GM18520 (cell line): ENCODE measurements around the gene PPID.
"Not testable (repeated sequence)": the region's sequence is repeated elsewhere in the genome, so short reads cannot be mapped to it uniquely, and the experiment has no call there.

Source experiments
- ATAC-seq: cut with Tn5 transposase; IDR thresholded peaks from one replicate; pipeline ENCODE4 v1.9.1; 2021; ENCODE audit not compliant: unreplicated experiment

PPID gene

GRCh38 chr4:158738866-158739265 lies 15.7 kb upstream of the PPID start:
- ATAC-seq, result no peak

DNA sequence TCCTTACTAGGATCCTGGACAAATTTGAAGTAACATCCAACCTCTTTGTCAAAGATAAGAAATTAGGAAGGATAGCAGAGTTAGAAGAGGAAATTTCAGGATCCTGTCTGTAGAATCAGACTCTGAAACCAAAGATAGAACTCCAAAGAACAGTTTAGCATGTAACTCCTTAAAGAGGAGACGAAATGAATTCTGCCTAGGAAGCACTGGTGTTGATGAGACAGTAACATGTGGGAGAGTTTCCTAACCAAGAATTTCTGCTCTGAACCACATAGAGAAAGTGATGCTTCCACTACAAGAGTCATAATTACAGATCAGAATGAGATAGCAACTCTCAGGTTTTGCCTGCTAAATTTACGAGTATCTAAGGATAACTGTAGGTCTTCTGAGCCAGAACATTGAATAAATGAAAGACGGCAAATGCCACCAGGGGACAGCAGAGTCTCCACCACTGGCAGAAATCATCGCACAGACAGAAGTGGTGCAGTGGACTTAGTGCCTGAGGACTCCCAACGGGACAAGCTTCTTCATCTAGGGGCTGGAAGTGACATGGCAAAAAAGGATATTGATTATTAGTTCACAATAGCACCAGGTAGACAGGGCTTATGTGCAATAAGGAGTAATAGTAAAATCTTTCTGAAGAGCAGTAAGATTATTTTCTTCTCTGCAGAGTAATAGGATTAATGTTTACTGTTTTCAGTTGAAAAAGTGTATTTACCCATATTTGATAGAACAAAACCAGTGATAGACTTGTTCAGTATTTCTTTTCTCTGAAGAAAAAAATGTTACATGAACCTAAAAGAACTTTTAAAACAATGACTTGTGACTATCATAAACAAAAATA lies 6.7 kb upstream of the PPID start:
- peak; percentile 76 for ATAC-seq

GRCh38 chr4:158728236-158728635 lies 5.0 kb upstream of the PPID start:
- ATAC-seq, result no peak

DNA sequence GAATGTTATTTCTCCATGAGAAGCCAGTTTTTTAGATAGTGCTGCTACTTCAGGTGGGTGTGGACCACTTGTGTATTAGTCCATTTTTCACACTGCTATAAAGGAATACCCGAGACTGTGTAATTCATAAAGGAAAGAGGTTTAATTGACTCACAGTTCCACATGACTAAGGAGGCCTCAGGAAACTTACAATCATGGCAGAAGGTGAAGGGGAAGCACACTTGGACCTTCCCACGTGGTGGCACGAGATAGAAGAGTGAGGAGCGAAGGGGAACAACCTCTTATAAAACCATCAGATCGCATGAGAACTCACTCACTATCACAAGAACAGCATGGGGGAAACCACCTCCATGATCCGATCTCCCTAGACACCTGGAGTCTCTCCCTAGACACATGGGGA lies 3.4 kb upstream of the PPID start:
- ATAC-seq, result no peak

DNA sequence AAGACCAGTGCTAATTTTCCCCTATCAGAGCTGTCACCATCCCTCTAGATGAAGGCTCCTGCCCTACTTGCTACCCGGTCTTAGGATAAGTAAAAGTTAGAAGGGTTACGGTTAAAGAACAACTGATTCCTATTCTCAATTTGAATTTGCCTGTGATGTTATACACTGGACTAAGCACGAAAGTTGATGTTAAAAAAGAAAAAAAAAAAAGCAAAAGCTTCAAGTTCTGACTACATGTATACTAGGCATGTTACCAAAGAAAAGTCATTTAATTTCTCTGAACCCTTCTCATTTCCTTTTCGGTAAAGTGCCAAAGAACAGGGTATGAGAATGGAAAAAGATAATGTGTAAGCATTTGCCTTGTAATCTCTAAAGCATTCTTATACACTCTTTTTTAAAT lies 1.4 kb upstream of the PPID start:
- ATAC-seq, result no peak

DNA sequence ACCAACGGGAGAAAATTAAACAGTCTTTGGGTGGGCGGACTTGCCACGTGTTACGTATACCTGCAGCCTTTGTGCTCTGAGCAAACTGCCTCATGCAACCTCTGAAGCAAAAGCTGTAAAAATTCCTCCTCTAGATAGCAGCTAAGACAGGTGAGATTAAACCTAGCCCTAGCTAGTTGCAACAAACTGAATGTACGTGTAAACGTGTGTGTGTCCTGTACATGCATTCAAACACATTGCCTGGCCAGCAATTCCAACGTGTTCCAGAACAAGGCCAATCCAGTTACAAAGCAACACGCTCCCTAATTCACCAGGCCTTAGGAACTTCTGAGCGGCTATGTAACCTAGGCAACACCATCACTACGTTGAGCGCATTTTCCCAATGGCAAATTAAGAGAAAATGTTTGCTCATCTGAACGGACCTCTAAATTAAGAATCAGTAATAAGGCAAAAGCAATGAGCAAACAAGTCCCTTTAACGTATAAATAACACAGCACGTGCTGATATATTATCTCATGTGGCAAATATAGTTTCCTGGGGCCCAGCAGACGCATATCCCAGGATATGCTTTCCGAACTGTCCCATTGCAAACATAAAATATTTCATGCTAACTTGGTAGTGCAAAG lies 792 bp downstream of the PPID start:
- no peak for ATAC-seq

DNA sequence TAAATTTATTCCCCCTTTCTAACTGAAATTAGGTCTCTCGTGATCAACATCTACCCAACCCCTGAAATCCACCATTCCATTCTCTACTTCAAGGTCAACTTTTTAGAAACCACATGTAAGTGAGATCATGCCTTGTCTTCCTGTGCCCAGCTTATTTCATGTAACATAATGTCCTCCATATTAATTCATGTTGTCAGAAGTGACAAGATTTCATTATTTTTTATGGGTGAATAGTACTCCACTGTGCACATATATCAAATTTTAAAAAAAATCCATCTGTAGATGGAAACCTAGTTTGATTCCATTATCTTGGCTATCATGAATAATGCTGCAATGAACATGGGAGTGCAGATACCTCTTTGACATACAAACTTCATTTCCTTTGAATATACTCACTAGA lies 1.5 kb downstream of the PPID start:
- ATAC-seq, result no peak

- no peak for ATAC-seq
Measured at GRCh38 chr4:158715802-158716201, 7.4 kb downstream of the PPID start.

GRCh38 chr4:158714937-158715336 lies 8.3 kb downstream of the PPID start:
- ATAC-seq, result no peak

DNA sequence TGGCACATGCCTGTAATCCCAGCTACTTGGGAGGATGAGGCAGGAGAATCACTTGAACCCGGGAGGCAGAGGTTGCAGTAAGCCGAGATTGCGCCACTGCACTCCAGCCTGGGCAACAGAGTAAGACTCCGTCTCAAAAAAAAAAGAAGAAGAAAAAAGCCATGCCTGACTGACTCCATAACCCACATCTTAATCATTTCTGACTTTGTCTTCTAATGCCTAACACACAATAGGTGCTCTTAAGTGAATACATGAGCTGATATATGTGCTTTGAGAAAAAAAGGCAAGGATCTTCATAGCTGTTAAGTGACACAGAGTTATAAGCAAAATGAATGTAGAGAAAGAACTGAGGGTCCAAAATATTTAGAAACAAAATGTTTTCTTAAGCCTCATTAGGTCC lies 10.6 kb downstream of the PPID start:
- ATAC-seq, result not testable (repeated sequence)

DNA sequence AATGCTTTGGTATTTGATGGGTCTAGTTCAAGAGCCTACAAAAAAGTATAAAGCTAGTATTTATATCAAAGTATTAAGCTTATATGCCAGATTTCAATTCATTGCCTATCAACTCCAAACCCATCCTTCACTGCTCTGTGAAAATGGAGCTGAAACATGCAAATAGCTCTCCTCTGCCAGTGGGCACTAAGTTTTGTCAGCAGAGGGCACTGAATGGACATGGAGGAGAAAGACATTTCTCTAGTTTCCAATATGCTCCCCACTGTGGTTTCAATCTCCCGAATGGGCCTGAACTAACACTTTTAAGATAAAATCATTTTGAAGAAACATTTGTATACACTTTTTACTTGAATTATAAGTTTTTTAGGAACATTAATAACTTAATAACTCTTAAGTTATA lies 12.4 kb downstream of the PPID start:
- no peak for ATAC-seq

GRCh38 chr4:158704274-158704673 lies 18.9 kb downstream of the PPID start:
- ATAC-seq, result no peak

GRCh38 chr4:158688813-158689212 lies 34.4 kb downstream of the PPID start:
- no peak for ATAC-seq

DNA sequence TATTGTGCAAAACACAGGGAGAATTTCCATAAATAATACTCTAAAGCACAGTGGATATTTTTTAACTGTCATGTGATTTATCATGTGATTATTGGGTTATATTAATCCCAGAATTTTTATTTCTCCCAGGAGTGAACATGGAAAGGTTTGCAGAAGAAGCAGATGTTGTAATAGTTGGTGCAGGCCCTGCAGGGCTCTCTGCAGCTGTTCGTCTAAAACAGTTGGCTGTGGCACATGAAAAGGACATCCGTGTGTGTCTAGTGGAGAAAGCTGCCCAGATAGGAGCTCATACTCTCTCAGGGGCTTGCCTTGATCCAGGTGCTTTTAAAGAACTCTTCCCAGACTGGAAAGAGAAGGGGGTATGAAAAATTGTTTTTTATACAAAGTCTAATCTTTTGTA lies 41.1 kb downstream of the PPID start:
- no peak for ATAC-seq

- ATAC-seq, result no peak
Measured at GRCh38 chr4:158681629-158682028, 41.6 kb downstream of the PPID start.

DNA sequence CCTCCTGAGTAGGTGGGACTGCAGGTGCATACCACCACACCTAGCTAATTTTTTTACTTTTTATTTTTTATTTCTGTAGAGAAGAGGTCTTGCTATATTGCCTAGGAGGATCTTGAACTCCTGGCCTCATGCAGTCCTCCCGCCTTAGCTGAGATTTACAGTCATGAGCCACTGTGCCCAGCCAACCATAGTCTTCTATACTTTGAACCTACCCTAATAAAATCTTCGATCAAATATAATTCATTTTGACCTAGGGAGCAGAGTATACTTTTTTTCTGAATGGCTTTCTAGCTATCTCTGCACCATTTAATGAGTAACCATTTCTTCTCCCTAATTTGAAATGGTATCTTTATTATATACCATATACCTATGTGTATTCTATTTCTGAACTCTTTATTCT lies 44.4 kb downstream of the PPID start:
- ATAC-seq, result no peak

GRCh38 chr4:158676076-158676475 lies 47.1 kb downstream of the PPID start:
- no peak for ATAC-seq

DNA sequence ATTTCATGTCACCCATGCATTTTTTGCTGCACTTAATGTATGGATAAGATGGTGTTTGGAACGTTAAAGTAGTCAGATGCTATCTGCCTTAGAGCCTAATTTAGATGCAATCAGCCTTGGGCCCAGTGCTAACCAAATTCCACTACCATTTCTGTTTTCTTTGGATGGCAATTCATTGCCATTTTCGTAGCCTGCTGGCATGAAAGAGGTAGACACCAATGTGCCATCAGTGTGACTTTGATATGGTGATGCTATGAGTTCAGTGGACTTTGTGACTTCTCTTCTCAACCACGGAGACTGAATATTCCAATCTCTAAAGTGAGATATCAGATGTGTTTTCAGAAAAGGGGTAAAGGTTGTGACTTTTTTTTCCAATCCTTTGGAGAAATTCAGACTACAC lies 49.6 kb downstream of the PPID start:
- no peak for ATAC-seq

DNA sequence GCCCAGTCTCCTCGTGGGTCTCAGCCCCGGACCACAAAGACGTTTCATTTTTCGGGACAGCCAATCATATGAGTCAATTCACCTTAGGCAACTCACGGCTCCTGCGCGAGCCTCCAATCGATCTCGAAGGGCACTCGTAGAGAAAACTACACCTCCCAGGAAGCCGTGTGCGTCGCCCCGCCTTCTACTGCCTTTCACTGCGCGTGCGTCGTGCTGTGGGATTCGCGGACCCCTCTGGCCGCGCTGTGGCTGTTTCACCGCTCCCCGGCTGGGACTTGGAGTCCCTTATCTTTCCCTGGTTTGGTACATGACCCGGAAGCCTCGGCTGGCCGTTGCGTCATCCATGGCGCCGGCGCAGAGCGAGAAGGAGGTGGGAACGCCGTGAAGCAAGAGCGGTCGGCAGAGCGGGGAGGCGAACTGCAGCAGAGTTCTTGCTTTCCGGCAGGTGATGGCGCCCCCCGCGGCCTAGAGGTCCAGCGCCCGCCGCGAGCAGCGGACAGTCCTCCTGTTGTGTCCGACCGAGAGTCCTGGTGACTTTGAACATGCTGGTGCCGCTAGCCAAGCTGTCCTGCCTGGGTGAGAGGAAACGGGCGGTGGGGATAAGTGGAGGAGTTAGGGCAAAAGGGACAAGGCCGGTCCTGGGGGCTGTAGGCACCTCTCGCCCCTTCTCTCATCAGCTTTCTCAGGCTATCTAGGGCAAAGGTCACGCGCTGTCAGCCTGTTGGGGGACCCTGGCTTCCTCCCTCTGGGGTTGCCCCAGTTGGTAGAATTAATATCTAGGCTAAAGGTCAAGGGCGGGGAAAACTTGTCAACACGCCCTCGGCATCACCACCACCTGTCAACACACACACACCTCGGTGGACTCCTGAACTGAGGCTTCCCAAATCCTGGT lies 51.0 kb downstream of the PPID start, which contains the start of gene ETFDH:
Gene ETFDH, plus strand, starts transcription at position 382 of the 892 bp plus-strand sequence. Its CDS starts 161 bp downstream, at position 543.
- ATAC-seq, result peak; percentile 87

GRCh38 chr4:158671665-158671914 lies 51.6 kb downstream of the PPID start, which contains the start of gene C4orf46:
Gene C4orf46, minus strand, starts transcription at chr4:158671887. Its CDS starts 86 bp downstream, at chr4:158671801.
- ATAC-seq, result no peak

GRCh38 chr4:158670975-158671664 lies 52.1 kb downstream of the PPID start:
- peak; percentile 13 for ATAC-seq
